Duodenal mucosa (tissue), 2 donors: ENCODE results near the gene ARL15.

Source experiments
- H3K27ac ChIP-seq: one replicate; pipeline ENCODE4 v1.7.0; 2013; ENCODE audit warnings: low read depth, low read length
- H3K27me3 ChIP-seq, 2 donors: one replicate each; pipeline ENCODE4 v1.7.0; 2013; ENCODE audit warnings: low read length in 2 of 2, control low read depth in 1 of 2; ENCODE audit not compliant: insufficient read depth in 2 of 2, control insufficient read depth in 1 of 2
- H3K36me3 ChIP-seq, 2 donors: one replicate each; pipeline ENCODE4 v1.7.0; 2013; ENCODE audit warnings: low read length in 2 of 2, control low read depth in 1 of 2; ENCODE audit not compliant: insufficient read depth in 2 of 2, control insufficient read depth in 1 of 2
- H3K4me1 ChIP-seq, 2 donors: one replicate each; pipeline ENCODE4 v1.7.0; 2013; ENCODE audit warnings: low read length in 2 of 2, control low read depth in 1 of 2; ENCODE audit not compliant: insufficient read depth in 2 of 2, control insufficient read depth in 1 of 2
- H3K4me3 ChIP-seq, 2 donors: one replicate each; pipeline ENCODE4 v1.7.0; 2013; ENCODE audit warnings: low read length in 2 of 2, low read depth in 1 of 2
- H3K9ac ChIP-seq, 2 donors: one replicate each; pipeline ENCODE4 v1.7.0; 2013; ENCODE audit warnings: low read length in 2 of 2, low read depth in 1 of 2
- H3K9me3 ChIP-seq, 2 donors: one replicate each; pipeline ENCODE4 v1.7.0; 2013; ENCODE audit warnings: low read length in 2 of 2, control low read depth in 1 of 2; ENCODE audit not compliant: control insufficient read depth in 1 of 2

ARL15 gene

DNA sequence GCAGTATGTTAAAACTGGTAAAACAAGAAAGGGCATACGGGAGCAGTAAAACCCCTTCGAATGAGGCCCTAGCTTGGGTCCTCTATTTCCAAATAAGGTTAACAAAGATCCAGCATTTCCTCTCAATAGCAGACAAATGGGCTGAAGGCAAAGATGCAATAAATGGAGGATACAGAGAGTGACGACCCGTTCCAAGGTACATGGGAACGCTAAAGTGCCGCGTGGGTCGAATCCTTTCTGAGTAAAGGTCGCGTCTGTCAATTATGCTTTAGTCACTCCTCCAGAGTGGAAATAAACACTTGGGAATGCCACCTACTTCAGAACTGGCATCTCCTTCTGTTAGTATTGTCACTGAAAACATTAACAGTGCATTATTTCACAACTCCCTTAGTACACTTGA, 24.7 kb downstream of the ARL15 start:
- no peak overlapping the region for H3K27ac ChIP-seq
- no peak overlapping the region for H3K9ac ChIP-seq
- H3K9me3 ChIP-seq: peaks cover 0 to 2% of the 10 kb centered on the region in 2 donors
- no peaks in the 10 kb centered on the region for H3K27me3 ChIP-seq
- H3K36me3 ChIP-seq: no peaks in the 10 kb centered on the region
- H3K4me3 ChIP-seq: no peak overlapping the region
- peaks cover 3 to 7% of the 10 kb centered on the region in 2 donors for H3K4me1 ChIP-seq

DNA sequence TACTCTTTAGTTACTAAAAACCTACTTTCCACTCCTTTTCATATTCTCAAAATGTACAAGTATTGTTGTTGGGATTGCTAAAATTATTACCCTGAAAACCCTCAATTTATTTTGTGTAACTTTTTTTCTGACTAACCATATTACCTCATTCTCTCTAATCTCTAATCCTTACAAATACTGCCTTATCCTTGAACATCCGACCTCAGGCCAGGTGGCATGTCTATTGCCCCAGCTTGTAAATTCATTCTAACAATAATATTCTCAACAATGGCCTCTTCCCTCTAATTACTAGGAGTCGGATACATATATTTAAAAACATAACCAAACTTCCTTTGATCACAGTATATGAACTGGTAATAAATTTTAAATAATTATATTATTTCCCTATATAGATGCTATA, 25.8 kb downstream of the ARL15 start:
- H3K4me3 ChIP-seq: no peak overlapping the region
- H3K27ac ChIP-seq: no peak overlapping the region
- H3K9me3 ChIP-seq: peaks cover 0 to 2% of the 10 kb centered on the region in 2 donors
- H3K9ac ChIP-seq: no peak overlapping the region
- H3K36me3 ChIP-seq: no peaks in the 10 kb centered on the region
- no peaks in the 10 kb centered on the region for H3K27me3 ChIP-seq
- peaks cover 3 to 7% of the 10 kb centered on the region in 2 donors for H3K4me1 ChIP-seq

DNA sequence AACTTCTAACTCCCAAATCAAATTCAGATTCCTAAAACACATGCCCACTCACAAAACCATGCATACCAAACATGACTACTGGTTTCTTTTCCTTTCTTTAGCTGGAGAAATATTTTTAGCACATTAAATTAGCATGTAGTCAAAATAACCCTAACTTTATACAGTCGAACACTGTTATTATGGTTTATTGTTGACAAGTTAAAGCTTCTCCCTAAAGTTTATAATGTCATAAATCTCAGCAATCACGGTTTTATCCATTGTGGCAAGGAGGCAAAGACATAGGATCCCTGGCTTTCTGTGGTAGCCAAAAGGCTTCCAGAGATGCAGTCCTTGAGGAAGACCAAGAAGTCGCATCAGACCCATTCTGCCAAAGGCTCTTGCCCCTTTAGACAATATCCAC, 27.5 kb downstream of the ARL15 start:
- Histone ChIP-seq H3K9me3 (no peaks in the 10 kb centered on the region), H3K36me3 (no peaks in the 10 kb centered on the region), H3K4me3 (no peak overlapping the region), H3K4me1 (peaks cover 3 to 4% of the 10 kb centered on the region in 2 donors), H3K27ac (no peak overlapping the region), H3K27me3 (no peaks in the 10 kb centered on the region), H3K9ac (no peak overlapping the region)

DNA sequence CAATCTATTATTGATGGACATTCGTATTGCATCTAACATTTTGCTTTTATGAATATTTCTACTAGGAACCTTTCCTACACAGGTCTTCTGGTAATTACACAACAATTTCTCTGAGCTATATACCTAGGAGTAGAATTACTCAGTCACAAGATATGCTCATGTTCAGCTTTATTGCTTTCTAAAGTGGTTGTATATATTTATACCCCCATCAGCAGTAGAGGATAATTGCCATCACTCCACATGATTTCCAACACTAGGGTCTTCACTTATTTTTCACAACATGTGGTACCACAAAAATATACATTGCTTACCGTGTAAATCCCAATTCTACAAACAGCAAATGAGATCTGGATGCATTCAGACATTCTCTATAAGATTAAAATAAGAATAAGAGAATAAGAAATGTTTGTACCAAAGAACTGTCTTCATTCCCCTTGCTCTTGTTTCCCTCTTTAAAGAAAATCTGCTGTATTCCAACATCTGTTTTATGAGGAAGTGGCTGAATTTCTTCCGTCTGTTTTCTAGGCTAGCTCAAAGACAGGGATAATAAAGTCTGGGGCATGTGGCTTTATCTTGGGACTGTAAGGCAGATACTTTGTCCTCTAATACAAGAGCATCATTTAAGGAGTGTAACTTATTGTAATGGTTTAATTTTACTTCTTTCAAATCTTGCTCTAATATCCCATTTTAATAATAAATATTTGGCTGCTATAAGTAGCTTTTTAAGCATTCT, 28.2 kb downstream of the ARL15 start:
- Histone ChIP-seq H3K9me3 (no peaks in the 10 kb centered on the region), H3K27ac (no peak overlapping the region), H3K4me1 (peaks cover 3 to 4% of the 10 kb centered on the region in 2 donors), H3K9ac (no peak overlapping the region), H3K27me3 (no peaks in the 10 kb centered on the region), H3K4me3 (no peak overlapping the region), H3K36me3 (no peaks in the 10 kb centered on the region)

DNA sequence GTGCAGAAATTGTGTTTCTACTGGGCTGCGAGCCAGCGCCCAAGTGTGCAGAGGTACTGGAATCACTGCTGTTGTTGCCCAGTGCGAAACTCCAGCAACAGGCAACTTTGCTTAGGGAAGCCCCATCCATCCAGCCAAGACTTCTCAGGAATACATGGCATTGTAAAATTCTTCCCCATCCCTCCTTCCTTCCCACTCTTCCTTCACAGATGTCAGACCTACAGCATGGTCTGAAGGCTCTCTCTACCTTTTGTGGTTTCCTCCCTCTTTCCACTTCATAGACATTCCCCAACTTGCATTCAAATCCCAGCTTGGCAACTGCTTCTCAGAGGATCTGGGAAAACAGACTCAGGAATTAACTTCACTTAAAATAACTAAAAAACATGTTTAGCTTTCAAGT, 30.4 kb downstream of the ARL15 start:
- Histone ChIP-seq H3K9ac (no peak overlapping the region), H3K27me3 (no peaks in the 10 kb centered on the region), H3K36me3 (no peaks in the 10 kb centered on the region), H3K4me1 (no peaks in the 10 kb centered on the region), H3K4me3 (no peak overlapping the region), H3K9me3 (no peaks in the 10 kb centered on the region), H3K27ac (no peak overlapping the region)

DNA sequence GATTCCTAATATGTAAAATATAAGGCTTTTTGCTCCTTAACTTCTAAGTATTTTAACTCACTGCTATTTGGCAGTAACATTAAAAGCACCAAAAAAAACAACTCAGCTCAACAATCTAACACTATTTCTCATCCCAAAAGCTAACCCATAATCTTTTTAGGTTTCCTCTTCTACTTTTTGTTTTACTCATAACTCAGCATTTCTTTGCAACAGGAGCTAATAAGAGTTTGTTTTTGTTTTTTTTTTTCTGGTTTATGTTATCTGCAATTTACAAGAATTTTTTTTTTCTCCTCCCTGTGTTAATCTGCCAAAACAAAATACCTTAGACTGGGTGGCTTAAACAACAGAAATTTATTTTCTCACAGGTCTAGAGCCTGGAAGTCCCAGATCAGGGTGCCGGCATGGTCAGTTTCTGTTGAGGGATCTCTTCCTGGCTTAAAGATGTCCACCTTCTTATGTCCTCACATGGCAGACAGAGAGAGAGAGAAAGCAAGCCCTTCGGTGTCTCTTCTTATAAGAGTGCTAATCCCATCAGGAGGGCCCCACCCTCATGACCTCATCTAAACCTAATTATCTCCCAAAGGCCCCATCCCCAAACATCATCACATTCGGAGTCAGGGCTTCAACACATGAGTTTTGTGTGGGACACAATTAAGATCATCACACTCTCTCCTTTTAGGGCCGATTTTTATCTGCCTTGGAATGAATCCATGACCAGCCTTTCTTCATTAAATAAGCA, 31.2 kb downstream of the ARL15 start:
- H3K36me3 ChIP-seq: no peaks in the 10 kb centered on the region
- H3K27me3 ChIP-seq: no peaks in the 10 kb centered on the region
- no peak overlapping the region for H3K9ac ChIP-seq
- H3K4me3 ChIP-seq: no peak overlapping the region
- H3K4me1 ChIP-seq: no peaks in the 10 kb centered on the region
- H3K9me3 ChIP-seq: no peaks in the 10 kb centered on the region
- no peak overlapping the region for H3K27ac ChIP-seq

DNA sequence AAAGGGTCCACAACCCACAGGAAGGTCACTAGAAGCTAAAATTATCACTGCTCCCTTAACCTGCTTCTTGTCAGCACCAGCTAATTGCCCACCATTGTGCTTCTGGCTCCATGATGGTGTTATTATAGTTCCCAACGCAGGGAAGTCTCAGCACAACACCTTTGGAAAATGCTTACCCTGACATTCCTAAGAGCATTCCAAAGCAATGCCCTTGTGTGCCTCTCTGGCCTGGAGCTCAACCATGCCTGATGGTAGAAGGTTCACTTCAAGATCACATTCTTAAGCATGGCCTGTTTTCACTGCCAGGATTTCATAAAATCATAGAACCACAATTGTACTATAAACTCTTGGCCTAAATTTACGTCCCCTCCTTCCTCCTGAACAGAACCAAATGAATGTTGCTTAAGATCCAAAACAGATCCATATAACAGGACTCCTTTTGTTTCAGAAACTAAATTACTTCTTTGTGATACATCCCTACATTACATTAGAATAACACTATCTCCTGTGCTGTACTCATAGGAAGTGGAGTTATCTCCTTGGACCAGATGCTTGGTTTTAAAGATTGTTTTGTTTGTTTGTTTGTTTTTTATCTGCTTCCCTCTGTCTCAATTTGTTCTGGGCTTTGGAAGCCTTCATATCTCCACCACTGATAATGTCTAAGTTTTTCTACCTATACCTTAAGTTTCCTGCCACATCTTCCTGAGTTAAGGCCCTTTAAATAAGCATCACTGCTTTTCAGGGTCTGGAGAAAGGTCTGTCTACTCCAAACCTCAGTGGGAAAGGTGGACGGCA, 32.1 kb downstream of the ARL15 start:
- no peak overlapping the region for H3K27ac ChIP-seq
- H3K9ac ChIP-seq: no peak overlapping the region
- no peaks in the 10 kb centered on the region for H3K4me1 ChIP-seq
- H3K4me3 ChIP-seq: no peak overlapping the region
- no peaks in the 10 kb centered on the region for H3K9me3 ChIP-seq
- no peaks in the 10 kb centered on the region for H3K36me3 ChIP-seq
- H3K27me3 ChIP-seq: no peaks in the 10 kb centered on the region

DNA sequence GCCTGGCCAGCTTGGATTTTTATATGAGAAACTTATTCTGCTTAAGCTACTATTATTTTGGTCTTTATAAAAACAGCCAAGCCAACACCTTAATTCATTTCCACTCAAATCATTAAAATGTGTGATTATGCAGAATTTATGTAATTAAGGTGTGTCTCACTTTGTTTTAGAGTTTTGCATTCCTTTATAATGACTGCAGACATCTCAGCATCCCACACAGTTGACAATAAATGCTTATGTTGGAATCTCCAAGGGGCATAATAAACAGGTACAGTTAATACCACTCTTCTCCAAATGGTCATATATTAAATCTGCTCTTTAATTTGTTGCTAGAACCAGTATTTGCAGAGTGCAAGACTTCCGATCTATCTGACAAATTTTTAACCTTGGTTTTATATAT, 34.3 kb downstream of the ARL15 start:
- Histone ChIP-seq H3K9me3 (no peaks in the 10 kb centered on the region), H3K9ac (no peak overlapping the region), H3K27ac (no peak overlapping the region), H3K4me3 (no peak overlapping the region), H3K4me1 (peaks cover 0 to 4% of the 10 kb centered on the region in 2 donors), H3K27me3 (no peaks in the 10 kb centered on the region), H3K36me3 (no peaks in the 10 kb centered on the region)

DNA sequence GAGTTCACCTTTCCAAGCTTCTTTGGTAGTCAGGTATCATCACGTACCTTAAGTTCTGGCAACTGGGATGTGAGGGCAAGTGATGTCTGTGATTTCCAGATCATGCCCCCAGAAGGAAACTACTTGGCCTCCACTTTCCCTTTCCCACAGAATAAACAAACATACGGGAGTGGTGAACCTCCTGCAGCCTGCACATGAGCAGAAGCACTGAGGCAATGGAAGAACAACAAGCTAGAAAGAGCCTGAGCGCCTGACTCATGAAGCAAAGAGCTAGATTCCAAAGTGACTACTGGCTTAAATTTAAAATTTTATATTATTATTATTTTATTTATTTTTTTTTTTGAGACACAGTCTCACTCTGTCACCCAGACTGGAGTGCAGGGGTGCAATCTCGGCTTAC, 35.0 kb downstream of the ARL15 start:
- Histone ChIP-seq H3K9ac (no peak overlapping the region), H3K4me3 (no peak overlapping the region), H3K36me3 (no peaks in the 10 kb centered on the region), H3K4me1 (peaks cover 0 to 4% of the 10 kb centered on the region in 2 donors), H3K27me3 (no peaks in the 10 kb centered on the region), H3K27ac (no peak overlapping the region), H3K9me3 (no peaks in the 10 kb centered on the region)

DNA sequence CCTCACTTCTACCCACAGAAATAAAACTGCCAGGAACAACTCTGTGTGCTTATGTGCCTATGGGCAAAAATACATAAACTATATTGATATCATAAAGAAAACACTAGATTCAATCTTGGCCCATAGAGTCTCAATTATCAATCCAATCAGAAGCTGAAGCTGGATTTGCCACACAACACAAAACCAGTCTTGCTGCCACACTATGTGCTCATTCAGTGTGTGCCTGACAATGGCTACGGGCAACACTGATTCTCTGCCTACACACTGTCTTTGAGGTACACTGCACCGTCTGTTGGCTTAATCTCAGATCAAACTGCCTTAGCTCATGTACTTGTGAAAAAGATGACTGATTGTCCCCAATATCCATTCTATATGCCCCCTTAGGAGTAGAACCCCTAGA, 35.4 kb downstream of the ARL15 start:
- H3K4me3 ChIP-seq: no peak overlapping the region
- H3K9ac ChIP-seq: no peak overlapping the region
- H3K4me1 ChIP-seq: peaks cover 0 to 4% of the 10 kb centered on the region in 2 donors
- H3K9me3 ChIP-seq: no peaks in the 10 kb centered on the region
- no peaks in the 10 kb centered on the region for H3K27me3 ChIP-seq
- H3K27ac ChIP-seq: no peak overlapping the region
- no peaks in the 10 kb centered on the region for H3K36me3 ChIP-seq
